IMR-90 (cell line): ENCODE results near the gene MARK2.

Source experiments
- CEBPB ChIP-seq: IDR thresholded peaks from 2 replicates; pipeline ENCODE4 v1.6.1; 2012; ENCODE audit warnings: low read depth, low read length, improper control_type of control experiment
- CHD1 ChIP-seq: IDR thresholded peaks from 2 replicates; pipeline ENCODE4 v1.6.1; 2012; ENCODE audit warnings: low read depth, low read length, improper control_type of control experiment
- MAFK ChIP-seq: IDR thresholded peaks from 2 replicates; pipeline ENCODE4 v1.6.1; 2012; ENCODE audit warnings: low read depth, low read length, improper control_type of control experiment
- MAZ ChIP-seq: IDR thresholded peaks from 2 replicates; pipeline ENCODE4 v1.6.1; 2012; ENCODE audit warnings: low read depth, mild to moderate bottlenecking, low read length, improper control_type of control experiment, moderate library complexity, borderline replicate concordance
- MXI1 ChIP-seq: IDR thresholded peaks from 2 replicates; pipeline ENCODE4 v1.6.1; 2012; ENCODE audit warnings: low read depth, mild to moderate bottlenecking, low read length, moderate library complexity, borderline replicate concordance
- NFE2L2 ChIP-seq: fragments of 150-350 bp; IDR thresholded peaks from 2 replicates; pipeline ENCODE4 v1.6.1; 2016; ENCODE audit warnings: low read depth, mild to moderate bottlenecking, low read length
- POLR2A ChIP-seq: IDR thresholded peaks from 2 replicates; pipeline ENCODE4 v1.6.1; 2012; ENCODE audit warnings: mild to moderate bottlenecking, low read depth, low read length
- RAD21 ChIP-seq: IDR thresholded peaks from 2 replicates; pipeline ENCODE4 v1.6.1; 2012; ENCODE audit warnings: low read length, improper control_type of control experiment
- SMC3 ChIP-seq: fragments of 150-350 bp; IDR thresholded peaks from 2 replicates; pipeline ENCODE4 v1.6.1; 2016; ENCODE audit warnings: low read depth, mild to moderate bottlenecking, antibody characterized with exemption, low read length, moderate library complexity
- TF ChIP-seq, protein P1 (sequence below): conservative IDR thresholded peaks from 2 replicates; pipeline ENCODE4 v1.5.1; 2012; ENCODE audit warnings: mild to moderate bottlenecking, low read depth, low read length, improper control_type of control experiment
- TF ChIP-seq, protein P2 (sequence below): fragments of 150-350 bp; IDR thresholded peaks from 2 replicates; pipeline ENCODE4 v1.6.1; 2016; ENCODE audit warnings: low read depth, mild to moderate bottlenecking, low read length, moderate library complexity, borderline replicate concordance
- TF ChIP-seq, protein P3 (sequence below): fragments of 150-350 bp; IDR thresholded peaks from 2 replicates; pipeline ENCODE4 v1.6.1; 2017; ENCODE audit warnings: mild to moderate bottlenecking, antibody characterized with exemption, low read length, low read depth

DNA sequence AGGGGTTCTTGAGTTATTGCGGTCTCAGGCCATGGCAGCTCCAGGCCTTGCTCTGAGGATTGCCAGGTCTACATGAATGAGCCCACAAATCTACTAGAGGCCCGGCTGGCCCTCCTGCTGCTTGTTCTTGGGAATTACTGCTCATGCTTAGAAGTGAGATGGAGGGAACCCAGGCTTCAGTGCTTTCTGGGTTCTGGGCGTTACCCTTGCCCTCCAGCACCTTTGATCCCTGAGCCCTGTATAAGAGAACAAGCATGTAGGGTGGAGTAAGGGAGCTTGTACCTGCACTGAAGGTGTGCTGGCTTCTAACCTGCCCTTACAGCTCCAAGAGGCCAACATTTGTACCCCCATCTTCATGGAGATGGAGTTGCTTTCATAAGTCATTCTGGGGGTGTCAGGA, 103.9 kb downstream of the MARK2 start:
- TF ChIP-seq, protein P1, sequence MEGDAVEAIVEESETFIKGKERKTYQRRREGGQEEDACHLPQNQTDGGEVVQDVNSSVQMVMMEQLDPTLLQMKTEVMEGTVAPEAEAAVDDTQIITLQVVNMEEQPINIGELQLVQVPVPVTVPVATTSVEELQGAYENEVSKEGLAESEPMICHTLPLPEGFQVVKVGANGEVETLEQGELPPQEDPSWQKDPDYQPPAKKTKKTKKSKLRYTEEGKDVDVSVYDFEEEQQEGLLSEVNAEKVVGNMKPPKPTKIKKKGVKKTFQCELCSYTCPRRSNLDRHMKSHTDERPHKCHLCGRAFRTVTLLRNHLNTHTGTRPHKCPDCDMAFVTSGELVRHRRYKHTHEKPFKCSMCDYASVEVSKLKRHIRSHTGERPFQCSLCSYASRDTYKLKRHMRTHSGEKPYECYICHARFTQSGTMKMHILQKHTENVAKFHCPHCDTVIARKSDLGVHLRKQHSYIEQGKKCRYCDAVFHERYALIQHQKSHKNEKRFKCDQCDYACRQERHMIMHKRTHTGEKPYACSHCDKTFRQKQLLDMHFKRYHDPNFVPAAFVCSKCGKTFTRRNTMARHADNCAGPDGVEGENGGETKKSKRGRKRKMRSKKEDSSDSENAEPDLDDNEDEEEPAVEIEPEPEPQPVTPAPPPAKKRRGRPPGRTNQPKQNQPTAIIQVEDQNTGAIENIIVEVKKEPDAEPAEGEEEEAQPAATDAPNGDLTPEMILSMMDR, result no peak
- no peak for TF ChIP-seq MAFK
- TF ChIP-seq NFE2L2, result no peak
- TF ChIP-seq, protein P2, sequence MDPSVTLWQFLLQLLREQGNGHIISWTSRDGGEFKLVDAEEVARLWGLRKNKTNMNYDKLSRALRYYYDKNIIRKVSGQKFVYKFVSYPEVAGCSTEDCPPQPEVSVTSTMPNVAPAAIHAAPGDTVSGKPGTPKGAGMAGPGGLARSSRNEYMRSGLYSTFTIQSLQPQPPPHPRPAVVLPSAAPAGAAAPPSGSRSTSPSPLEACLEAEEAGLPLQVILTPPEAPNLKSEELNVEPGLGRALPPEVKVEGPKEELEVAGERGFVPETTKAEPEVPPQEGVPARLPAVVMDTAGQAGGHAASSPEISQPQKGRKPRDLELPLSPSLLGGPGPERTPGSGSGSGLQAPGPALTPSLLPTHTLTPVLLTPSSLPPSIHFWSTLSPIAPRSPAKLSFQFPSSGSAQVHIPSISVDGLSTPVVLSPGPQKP, result no peak
- no peak for TF ChIP-seq MAZ
- TF ChIP-seq CHD1, result no peak
- TF ChIP-seq SMC3, result no peak
- TF ChIP-seq CEBPB, result no peak
- TF ChIP-seq RAD21, result no peak
- TF ChIP-seq, protein P3, sequence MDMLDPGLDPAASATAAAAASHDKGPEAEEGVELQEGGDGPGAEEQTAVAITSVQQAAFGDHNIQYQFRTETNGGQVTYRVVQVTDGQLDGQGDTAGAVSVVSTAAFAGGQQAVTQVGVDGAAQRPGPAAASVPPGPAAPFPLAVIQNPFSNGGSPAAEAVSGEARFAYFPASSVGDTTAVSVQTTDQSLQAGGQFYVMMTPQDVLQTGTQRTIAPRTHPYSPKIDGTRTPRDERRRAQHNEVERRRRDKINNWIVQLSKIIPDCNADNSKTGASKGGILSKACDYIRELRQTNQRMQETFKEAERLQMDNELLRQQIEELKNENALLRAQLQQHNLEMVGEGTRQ, result no peak
- no peak for TF ChIP-seq POLR2A
- TF ChIP-seq MXI1, result no peak
